NCI-H345 treated with DMSO at 0.1 percent for 48 hours (cell line): ENCODE data around the gene MAP1LC3B2.
"Not testable (repeated sequence)": the region's sequence is repeated elsewhere in the genome, so short reads cannot be mapped to it uniquely, and the experiment has no call there.

Source experiments
- DNase-seq: peaks from one replicate; lab custom pipeline; 2025; ENCODE audit not compliant: unreplicated experiment; lab: John Stamatoyannopoulos, UW

MAP1LC3B2 gene

DNA sequence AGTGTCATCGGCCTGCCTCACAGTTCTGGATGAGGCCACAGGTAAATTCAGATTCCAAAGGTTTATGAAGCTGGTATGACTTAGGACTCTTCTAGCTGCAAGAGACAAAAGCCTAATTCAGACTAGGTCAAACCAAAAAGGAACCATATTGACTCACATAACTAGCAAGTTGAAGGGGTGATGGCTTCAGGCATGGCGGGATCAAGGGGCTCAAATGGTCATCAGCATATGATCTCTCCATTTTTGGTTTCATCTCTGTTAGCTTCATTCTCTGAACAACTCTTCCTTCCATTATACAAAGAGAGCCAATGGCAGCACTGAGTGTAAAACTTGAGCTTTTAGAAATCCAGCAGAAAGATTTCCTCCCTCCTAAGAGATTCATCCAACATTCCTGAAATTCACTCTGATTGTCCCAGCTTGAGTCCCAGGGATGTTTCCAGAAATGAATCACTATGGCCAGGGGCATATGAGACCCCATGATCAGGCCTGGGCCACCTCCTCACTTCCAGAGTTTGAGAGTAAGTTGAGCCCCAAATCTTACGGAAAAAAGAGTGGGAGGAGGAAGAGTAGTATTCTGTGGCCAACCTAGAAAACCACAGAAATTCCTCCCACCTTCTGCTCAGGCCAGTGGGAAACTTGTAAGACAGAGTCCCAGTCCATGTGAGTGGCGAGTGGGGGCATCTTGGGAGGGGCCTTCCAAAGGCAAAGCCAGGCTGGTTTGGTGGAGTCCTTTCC, 2.0 kb upstream of the MAP1LC3B2 start:
- no peak for DNase-seq

DNA sequence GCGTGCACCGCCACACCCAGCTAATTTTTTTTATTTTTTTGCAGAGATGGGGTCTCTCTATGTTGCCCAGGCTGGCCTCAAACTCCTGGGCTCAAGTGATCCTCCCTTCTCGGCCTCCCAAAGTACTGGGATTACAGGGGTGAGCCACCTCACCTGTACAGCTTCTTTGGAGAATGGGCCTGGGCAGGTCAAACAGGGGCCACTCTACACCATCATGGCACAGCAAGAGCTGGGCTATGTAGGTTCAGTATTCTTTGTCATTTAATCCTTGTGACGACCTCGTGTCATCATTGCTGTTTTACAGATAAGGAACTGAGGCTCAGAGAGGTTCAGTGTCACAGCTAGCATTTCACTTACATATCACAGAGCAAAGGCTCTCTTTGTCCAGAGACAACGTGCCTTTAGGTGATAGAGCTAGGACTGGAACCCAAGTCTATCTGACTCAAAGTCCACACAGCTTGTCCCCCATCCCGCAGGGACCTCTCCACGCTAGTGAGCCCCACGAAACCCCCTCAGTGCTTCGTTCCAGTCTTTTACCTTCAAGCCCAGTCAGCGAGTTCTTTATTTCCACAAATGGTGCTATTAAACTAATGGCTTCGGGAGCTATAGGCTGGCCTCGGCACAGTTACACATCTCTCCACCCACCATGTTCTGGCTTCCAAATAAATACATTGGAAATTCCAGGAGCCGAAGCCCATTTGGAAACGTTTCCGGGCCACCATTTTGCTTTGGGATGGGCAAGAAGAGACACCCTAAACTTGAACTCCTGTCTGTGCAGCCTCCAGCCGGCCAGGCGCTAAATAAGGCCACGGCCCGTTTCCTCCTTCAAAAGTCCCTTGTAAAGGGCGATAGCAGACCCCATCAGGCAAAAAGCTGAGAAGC, 660 bp upstream of the MAP1LC3B2 start:
- DNase-seq = no peak

DNA sequence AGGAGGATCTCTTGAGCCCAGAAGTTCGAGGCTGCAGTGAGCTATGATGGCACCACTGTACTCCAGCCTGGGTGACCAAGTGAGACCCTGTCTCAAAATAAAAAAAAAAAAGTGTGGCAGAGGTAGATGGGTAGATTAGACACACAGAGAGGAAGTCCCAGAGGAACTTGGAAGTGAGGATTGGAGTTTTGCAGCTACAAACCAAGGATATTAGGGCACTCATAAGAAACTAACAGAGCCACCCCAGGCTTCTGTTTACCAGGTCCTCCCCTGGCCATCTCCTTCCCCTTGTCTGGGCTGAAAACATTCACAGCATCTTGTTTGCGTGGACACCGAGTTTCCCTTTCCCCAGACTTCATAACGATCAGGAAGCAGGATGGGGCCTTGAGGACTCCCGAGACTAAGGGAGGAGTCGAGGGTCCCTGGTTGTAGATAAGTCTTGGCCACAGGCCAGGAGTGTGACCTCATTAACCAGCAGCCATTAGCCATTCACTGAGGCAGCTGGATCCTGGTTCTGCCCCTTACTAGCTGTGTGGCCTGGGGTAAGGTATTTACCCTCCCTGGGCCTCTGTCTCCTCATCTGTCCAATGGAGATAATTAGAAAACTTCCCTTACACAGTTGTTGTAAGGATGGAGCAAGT, 2.1 kb downstream of the MAP1LC3B2 start:
- no peak for DNase-seq

DNA sequence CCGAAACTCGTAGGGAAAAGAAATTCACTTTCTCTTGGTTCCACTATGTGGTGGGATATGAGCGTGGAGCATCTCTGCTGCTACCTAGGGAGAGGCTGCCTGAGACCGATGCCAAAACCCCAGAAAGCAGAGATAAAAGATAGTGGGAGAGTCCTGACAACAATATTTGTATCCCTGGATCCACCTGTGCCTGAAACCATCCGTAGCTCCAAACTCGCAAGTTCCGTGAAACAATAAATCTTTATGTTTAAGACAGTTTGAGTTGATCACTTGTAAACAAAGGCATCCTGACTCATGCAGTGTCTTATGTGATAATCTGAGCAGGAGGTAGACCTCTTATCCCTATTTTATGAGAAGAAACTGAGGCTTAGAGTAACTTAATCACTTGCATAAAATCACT, 2.9 kb downstream of the MAP1LC3B2 start:
- no peak for DNase-seq

DNA sequence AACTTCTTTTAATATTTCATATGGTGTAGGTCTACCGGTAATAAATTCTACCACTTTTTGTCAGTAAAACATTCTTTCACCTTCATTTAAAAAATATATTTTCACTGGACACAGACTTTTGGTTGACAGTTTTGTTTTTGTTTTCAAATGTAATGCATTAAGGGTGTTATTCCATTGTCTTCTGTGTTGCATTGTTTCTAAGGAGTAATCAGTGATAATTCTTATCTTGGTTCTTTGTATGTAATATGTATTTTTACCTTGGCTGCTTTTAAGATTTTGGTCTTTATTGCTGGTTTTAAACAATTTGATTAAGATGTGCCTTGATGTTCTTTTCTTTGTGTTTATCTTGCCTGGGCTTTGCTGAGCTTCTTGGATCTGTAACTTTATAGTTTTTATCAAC, 4.1 kb downstream of the MAP1LC3B2 start:
- no peak for DNase-seq

DNA sequence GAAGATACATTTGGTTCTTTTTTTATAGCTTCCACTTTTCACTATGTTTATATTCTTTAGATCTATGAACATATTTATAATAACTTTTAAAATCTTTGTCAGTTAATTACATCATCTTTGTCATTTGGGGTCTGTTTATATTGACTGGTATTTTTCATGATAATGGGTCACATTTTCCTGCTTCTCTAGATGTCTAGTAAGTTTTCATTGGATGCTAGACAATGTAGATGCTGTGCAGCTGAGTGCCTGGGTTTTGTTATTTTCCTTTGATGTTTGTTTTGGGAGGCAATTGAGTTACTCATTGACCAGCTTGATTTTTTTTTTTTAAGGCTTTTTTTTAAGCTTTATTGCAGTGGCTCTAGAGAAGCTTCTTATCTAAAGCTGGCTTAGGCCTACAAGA, 4.9 kb downstream of the MAP1LC3B2 start:
- DNase-seq = no peak

DNA sequence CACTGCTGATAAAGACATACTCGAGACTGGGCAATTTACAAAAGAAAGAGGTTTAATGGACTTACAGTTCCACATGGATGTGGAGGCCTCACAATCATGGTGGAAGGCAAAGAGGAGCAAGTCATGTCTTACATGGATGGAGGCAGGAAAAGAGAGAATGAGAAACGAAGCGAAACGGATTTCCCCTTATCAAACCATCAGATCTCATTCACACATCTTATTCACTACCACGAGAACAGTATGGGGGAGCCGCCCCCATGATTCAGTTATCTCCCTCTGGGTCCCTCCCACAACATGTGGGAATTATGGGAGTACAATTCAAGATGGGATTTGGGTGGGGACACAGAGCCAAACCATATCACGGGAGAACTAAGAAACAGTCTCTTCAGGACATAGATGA, 6.0 kb downstream of the MAP1LC3B2 start:
- not testable (repeated sequence) for DNase-seq

DNA sequence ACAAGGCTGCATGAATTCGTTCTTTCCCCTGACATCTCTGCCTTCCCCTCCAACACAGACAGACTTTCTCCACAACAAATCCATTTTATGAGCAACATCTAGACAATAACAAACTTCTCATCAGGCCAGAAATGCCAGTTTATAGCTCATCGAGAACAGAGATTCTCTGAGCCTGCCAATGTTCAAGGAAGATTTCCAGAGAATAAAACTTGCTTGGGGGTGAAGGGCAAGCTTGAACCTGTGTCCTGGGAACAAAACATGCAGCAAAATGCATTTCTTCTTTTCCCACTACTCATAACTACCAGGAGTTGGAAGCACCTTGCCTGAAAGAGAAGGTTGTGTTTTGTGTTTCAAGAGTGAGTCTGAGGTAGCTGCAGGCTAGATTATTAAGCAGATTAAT, 6.8 kb downstream of the MAP1LC3B2 start:
- DNase-seq = no peak

DNA sequence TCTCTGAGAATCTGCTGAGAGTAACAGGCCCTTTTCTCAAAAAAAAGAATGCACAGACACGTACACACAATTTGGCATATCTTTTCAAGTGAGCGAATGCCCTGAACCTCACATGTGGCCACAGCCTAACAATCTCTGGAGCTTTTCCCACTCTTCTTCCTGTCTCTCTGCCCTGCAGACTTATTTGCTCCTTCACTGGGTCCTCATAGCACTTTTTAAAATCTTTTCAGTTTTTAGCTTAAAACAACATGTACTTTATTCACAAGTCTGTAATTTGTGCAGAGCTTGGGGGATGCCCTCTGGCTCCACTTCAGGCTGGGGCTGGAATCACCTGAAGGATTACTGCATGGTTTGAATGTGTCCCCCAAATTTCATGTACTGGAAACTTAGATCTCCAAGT, 9.0 kb downstream of the MAP1LC3B2 start:
- DNase-seq = no peak

DNA sequence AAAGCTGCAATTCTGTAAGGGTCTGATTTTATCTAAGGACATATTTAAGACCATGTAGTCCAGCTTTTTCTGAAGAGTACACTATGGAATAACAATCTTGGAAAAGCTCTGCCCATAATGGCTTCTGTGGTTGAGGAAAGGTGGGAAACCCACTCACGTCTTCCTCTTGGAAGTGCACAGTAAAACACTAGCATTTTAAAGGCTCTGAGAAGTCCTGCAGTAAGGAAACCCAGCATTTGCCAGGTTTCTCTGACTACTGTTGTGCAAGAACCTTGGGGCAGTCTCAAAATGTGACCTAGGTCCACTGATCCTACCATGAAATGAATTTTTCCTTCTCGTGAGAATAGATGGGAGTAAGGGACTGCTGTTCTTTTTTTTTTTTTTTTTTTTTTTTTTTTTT, 11.9 kb downstream of the MAP1LC3B2 start:
- no peak for DNase-seq

DNA sequence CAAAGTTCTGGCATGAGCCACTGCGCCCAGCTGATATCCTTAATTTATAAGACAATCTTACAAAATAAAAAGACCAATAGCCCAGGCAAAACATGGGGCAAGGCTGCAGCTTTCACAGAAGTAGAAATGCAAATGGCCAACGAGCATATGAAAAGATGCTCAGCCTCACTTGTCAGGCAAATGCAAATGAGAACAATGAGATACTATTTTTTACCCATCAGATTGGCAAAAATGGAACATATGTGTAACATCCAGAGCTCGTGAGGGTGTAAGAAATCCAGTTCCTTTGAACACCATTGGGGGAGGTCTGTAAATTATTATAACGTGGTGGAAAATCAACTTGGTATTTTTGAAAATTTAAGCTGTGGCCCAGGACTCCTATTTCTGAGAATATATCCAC, 14.6 kb downstream of the MAP1LC3B2 start:
- DNase-seq = no peak

DNA sequence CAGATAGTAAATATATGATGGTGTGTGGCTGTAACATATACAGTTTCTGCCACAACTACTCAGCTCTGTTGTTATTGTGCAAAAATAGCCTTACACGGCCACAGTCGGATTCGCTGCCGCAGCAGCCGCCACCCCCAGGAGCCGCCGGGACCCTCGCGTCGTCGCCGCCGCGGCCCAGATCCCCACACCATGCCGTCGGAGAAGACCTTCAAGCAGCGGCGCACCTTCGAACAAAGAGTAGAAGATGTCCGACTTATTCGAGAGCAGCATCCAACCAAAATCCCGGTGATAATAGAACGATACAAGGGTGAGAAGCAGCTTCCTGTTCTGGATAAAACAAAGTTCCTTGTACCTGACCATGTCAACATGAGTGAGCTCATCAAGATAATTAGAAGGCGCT, 16.6 kb downstream of the MAP1LC3B2 start:
- not testable (repeated sequence) for DNase-seq

DNA sequence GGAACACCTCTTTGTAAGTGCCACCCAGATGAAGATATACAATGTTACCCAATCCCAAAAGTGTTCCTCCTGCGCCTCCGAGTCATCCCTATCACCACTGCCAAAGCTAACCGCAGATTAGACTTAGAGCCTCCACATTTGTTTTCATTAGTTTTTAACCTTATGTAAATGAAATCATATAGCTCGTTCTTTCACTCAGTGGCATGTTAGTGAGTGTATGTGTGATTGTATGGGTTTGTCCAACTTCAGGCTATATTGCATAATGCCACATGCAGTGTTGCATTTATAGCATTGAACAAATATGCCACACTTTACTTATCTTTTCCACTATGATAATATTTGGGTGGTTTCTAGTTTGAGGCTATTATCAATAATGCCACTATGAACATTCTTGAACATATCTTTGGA, 18.0 kb downstream of the MAP1LC3B2 start:
- no peak for DNase-seq

DNA sequence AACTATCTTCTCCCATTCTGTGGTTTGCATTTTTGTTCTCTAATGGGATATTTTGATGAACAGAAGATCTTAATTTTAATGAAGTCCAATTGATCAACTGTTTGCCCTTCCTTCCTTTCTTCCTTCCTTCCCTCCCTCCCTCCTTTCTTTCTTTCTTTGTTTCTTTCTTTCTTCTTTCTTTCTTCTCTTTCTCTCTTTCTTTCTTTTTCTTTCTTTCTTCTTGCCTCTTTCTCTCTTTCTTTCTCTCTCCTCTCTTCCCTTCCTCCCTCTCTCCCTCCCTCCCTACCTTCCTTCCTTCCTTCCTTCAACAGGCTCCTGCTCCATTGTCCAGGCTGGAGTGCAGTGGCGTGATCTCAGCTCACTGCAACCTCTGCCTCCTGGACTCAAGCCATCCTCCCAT, 18.9 kb downstream of the MAP1LC3B2 start:
- DNase-seq = no peak

DNA sequence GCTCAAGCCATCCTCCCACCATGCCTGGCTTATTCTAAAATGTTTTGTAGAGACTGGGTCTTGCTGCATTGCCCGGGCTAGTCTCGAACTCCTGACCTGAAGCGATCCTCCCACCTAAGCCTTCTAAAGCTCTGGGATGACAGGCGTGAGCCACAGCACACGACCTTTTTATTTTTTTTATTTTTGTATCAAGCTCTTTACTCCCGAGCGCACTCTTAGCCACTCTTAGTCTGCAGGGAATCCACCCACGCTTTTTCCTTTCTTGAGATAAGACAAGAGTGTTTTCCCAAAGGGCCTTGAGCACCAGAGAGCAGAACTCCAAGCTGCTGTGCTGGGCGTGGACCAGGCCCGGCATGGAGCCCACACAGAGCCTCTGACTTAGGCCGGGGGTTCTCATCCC, 23.4 kb downstream of the MAP1LC3B2 start:
- DNase-seq = no peak

DNA sequence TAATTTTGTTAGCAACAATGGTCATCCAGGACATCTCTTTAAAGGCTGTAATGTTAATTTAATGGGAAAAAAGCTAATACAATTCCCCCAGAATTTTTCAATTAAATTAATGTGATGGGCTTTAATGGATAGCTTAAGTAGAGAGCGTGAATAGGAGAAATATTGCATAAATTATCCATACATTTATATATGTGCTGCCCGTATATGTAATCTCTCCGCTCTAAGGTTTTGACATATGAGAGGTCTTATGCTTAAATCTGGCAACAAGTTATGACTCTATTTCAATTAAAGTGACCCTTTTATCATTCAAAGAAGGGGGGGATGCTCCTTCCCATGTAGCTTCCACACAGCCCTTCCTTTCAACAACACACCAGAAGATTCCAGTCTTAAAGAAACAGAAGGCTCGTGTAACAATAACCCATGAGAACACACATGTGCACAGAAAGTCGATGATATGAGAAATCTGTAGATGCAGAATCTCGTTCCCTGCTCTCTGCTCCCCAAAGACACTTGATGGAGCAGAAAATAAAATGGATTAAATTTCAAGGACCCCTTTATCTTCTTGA, 24.0 kb downstream of the MAP1LC3B2 start:
- DNase-seq = no peak

DNA sequence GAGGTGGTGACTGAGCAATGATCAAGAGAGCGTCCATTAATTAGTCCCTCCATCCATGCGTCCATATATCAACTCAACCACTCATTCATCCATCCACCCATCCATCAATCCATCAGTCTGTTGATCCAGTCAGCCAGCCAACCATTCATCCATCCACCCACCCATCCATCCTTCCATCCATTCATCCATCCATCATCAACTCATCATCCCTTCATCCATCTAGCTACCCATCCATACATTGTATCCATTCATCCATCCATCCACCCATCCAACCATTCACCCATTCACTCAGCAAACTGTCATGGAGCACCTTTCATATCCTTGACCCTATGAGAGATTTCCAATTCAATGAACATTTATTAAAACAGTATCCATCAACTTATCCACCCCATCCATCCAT, 28.1 kb downstream of the MAP1LC3B2 start:
- DNase-seq = no peak

DNA sequence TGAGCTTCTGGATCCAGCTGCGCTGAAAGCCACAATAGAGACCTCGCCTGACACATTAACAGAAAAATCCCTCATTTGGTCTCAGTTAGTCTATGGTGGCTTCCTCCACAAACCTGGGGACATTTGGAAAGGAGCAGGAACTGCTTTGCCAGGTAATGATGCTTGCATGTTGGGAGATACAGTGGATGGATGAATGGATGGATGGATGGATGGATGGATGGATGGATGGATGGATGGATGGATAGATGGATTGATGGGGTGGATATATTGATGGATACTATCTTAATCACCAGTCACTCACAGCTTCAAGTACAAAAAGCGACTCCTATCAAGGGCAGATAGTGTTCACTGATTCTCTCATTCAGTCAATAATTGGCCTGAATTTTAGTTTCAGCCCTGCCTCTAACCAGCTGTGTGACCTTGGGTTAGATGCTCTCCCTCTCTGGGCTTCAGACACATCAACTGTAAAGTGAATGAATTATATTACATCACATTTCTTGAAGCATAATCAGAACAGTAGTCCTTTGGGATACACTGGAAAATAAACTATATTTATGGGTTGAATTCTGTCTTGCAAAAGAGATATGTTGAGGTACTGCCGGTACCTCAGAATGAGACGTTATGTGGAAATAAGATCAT, 29.3 kb downstream of the MAP1LC3B2 start:
- no peak for DNase-seq

DNA sequence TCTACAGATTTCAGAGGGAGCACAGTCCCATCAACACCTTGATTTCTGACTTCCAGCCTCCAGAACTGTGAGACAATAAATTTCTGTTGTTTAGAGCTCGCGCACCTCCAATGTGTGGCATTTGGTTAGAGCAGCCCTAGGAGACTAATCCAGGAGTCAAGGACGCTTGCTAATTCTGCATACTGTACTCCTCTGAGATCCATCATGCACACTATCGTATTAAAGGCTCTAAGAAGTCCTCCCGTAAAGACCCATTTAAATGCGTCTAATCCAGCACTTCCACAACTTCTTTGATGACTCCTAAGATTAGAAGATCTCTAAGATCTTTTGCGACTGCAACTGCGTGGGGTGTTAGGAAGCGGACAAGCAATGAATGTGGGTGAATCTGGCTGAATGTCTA, 30.4 kb downstream of the MAP1LC3B2 start:
- no peak for DNase-seq

DNA sequence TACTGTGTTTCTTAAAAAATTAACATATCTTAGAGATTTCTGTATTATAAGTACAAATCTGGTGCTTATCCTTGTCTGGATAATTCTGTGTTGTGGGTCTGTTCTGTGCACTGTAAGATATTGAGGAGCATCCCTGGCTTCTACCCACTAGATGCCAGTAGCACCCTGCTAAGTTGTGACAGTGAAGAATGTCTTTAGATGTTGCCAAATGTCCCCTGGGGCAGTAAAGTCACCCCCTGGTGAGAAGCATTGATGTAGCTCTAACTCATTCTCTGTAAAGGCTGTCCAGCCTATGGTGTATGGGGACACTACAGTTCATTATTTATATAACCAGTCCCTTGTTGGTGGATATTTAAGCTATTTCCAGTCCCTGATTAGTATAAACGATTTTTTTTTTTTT, 31.4 kb downstream of the MAP1LC3B2 start:
- DNase-seq = no peak
